Measurements from ENCODE around the gene MAPRE3.

MAPRE3 gene

GRCh38 chr2:27025281-27025800, 54.9 kb downstream of the MAPRE3 start:
- Histone ChIP-seq H3K27ac (no peak overlapping the region), H3K4me3 (ENCODE audit: low read depth, low read length) (no peak overlapping the region), H3K36me3 (replicated peaks) (peaks cover 5% of the 10 kb centered on the region), H3K27me3 (replicated peaks) (no peaks in the 10 kb centered on the region)
- no peak for TF ChIP-seq CTCF (IDR thresholded peaks at IDR 0.05; ENCODE audit: low read depth, low read length, missing control alignments)
- no peak for DNase-seq
- in situ Hi-C loops (cut with HindIII; ENCODE audit: low pct_ligation_motif_present, low sequenced_read_pairs): no loop called here

- in situ Hi-C loops (cut with HindIII; ENCODE audit: low pct_ligation_motif_present, low sequenced_read_pairs): no loop called here
- TF ChIP-seq CTCF (IDR thresholded peaks at IDR 0.05; ENCODE audit: low read depth, low read length, missing control alignments): no peak
- no peak for DNase-seq
- H3K27ac ChIP-seq: no peak overlapping the region
- H3K27me3 ChIP-seq (replicated peaks): no peaks in the 10 kb centered on the region
- no peak overlapping the region for H3K4me3 ChIP-seq (ENCODE audit: low read depth, low read length)
- peaks cover 5% of the 10 kb centered on the region for H3K36me3 ChIP-seq (replicated peaks)
Measured at GRCh38 chr2:27025861-27026851, 55.7 kb downstream of the MAPRE3 start.

- Histone ChIP-seq H3K4me3 (ENCODE audit: low read depth, low read length) (no peak overlapping the region), H3K27me3 (replicated peaks) (no peaks in the 10 kb centered on the region), H3K27ac (no peak overlapping the region), H3K36me3 (replicated peaks) (peaks cover 5% of the 10 kb centered on the region)
- no peak for DNase-seq
- in situ Hi-C loops (cut with HindIII; ENCODE audit: low pct_ligation_motif_present, low sequenced_read_pairs): no loop called here
- TF ChIP-seq CTCF (IDR thresholded peaks at IDR 0.05; ENCODE audit: low read depth, low read length, missing control alignments): no peak
Measured at GRCh38 chr2:27027211-27027651, 56.8 kb downstream of the MAPRE3 start.

- Histone ChIP-seq H3K27ac (no peak overlapping the region), H3K4me3 (ENCODE audit: low read depth, low read length) (no peak overlapping the region), H3K27me3 (replicated peaks) (no peaks in the 10 kb centered on the region), H3K36me3 (replicated peaks) (no peaks in the 10 kb centered on the region)
- no peak for TF ChIP-seq CTCF (IDR thresholded peaks at IDR 0.05; ENCODE audit: low read depth, low read length, missing control alignments)
- no peak for DNase-seq
- in situ Hi-C loops (cut with HindIII; ENCODE audit: low pct_ligation_motif_present, low sequenced_read_pairs): no loop called here
Measured at GRCh38 chr2:27029051-27029450, 58.6 kb downstream of the MAPRE3 start.

- in situ Hi-C loops (cut with HindIII; ENCODE audit: low pct_ligation_motif_present, low sequenced_read_pairs): no loop called here
- peak within 1 kb of the TSS; percentile 81 for H3K27ac ChIP-seq
Measured at GRCh38 chr2:27032495-27033252, 62.2 kb downstream of the MAPRE3 start, which contains the start of gene TMEM214. Gene TMEM214, plus strand, starts transcription at chr2:27032965. Its CDS starts 51 bp downstream, at chr2:27033016.

More at GRCh38 chr2:27032495-27033252, 62.2 kb downstream of the MAPRE3 start, which contains the start of gene TMEM214:
- peak; percentile 14 for TF ChIP-seq CTCF (IDR thresholded peaks at IDR 0.05; ENCODE audit: low read depth, low read length, missing control alignments)
- Histone ChIP-seq H3K4me3 (ENCODE audit: low read depth, low read length) (peak within 1 kb of the TSS; percentile 100), H3K36me3 (replicated peaks) (peaks cover 28% of the 10 kb centered on the region), H3K27me3 (replicated peaks) (no peaks in the 10 kb centered on the region)
- peak; percentile 81 for DNase-seq

Data from brain microvascular endothelial cell (primary cell).